Activated T-helper 9 cell treated with anti-CD3 and anti-CD28 coated beads, Interleukin-2, amount 50 U/mL, for 16 hours (primary cell): ENCODE results near the gene MYEF2.

Experiments
- DNase-seq: peaks from one replicate; pipeline ENCODE4 v3.0.0-alpha.2; 2020; ENCODE audit warnings: low read depth

The MYEF2 gene

GRCh38 chr15:48144889-48145288 is 33.2 kb downstream of the MYEF2 start:
- DNase-seq: no peak

GRCh38 chr15:48143856-48144255 is 34.2 kb downstream of the MYEF2 start:
- DNase-seq: no peak

GRCh38 chr15:48132874-48133273 is 45.2 kb downstream of the MYEF2 start:
- DNase-seq: no peak

GRCh38 chr15:48131324-48131723 is 46.8 kb downstream of the MYEF2 start:
- DNase-seq: no peak

- DNase-seq: no peak
Measured at GRCh38 chr15:48126667-48127355, 51.3 kb downstream of the MYEF2 start.

GRCh38 chr15:48121849-48122248 is 56.2 kb downstream of the MYEF2 start:
- no peak for DNase-seq

GRCh38 chr15:48120745-48121144 is 57.4 kb downstream of the MYEF2 start, which contains the start of gene SLC24A5:
SLC24A5 (plus strand) TSS chr15:48120990; CDS start chr15:48121045, 55 bp downstream.
- no peak for DNase-seq

GRCh38 chr15:48119277-48119676 is 58.8 kb downstream of the MYEF2 start:
- DNase-seq: no peak

GRCh38 chr15:48112242-48112641 is 65.9 kb downstream of the MYEF2 start:
- DNase-seq: no peak

GRCh38 chr15:48109856-48110531 is 68.1 kb downstream of the MYEF2 start:
- no peak for DNase-seq

- DNase-seq: no peak
Measured at GRCh38 chr15:48109212-48109611, 68.9 kb downstream of the MYEF2 start.

GRCh38 chr15:48105936-48106335 is 72.2 kb downstream of the MYEF2 start:
- DNase-seq: no peak

GRCh38 chr15:48103647-48104046 is 74.4 kb downstream of the MYEF2 start:
- no peak for DNase-seq

GRCh38 chr15:48102167-48102566 is 75.9 kb downstream of the MYEF2 start:
- DNase-seq: no peak

GRCh38 chr15:48101376-48101961 is 76.6 kb downstream of the MYEF2 start:
- no peak for DNase-seq

GRCh38 chr15:48097264-48097663 is 80.8 kb downstream of the MYEF2 start:
- no peak for DNase-seq

GRCh38 chr15:48096813-48097212 is 81.3 kb downstream of the MYEF2 start:
- DNase-seq: no peak

GRCh38 chr15:48096355-48096786 is 81.7 kb downstream of the MYEF2 start:
- no peak for DNase-seq

- DNase-seq: no peak
Measured at GRCh38 chr15:48091522-48091921, 86.6 kb downstream of the MYEF2 start.

- DNase-seq: no peak
Measured at GRCh38 chr15:48090666-48091065, 87.4 kb downstream of the MYEF2 start.

GRCh38 chr15:48090115-48090514 is 88.0 kb downstream of the MYEF2 start:
- DNase-seq: no peak

GRCh38 chr15:48089702-48090101 is 88.4 kb downstream of the MYEF2 start:
- no peak for DNase-seq

GRCh38 chr15:48087844-48088243 is 90.3 kb downstream of the MYEF2 start:
- no peak for DNase-seq
